SH-SY5Y (cell line): Measurements from ENCODE around the gene GABARAP.
A peak's percentile ranks its signal among the peaks of the same experiment; 100 is the strongest.

Experiments
- GATA2 ChIP-seq: IDR thresholded peaks from 2 replicates; pipeline ENCODE4 v1.6.1; 2011; ENCODE audit warnings: mild to moderate bottlenecking, low read depth, low read length
- GATA3 ChIP-seq: IDR thresholded peaks from 2 replicates; pipeline ENCODE4 v1.6.1; 2011; ENCODE audit warnings: low read depth, mild to moderate bottlenecking, low read length, moderate library complexity

Gene GABARAP

GRCh38 chr17:7238420-7239090 is 3.7 kb downstream of the GABARAP start:
- TF ChIP-seq GATA2: no peak

GRCh38 chr17:7237761-7238419 is 4.4 kb downstream of the GABARAP start:
- TF ChIP-seq GATA3: no peak
- TF ChIP-seq GATA2: no peak

- TF ChIP-seq GATA2 (0 out of 2 replicates have a peak, but pooled peaks have one; percentile 19), GATA3 (no peak)
These were observed 4.9 kb downstream of the GABARAP start for GRCh38 chr17:7237266-7237760.

- TF ChIP-seq GATA2 (no peak), GATA3 (no peak)
These were observed 5.4 kb downstream of the GABARAP start for GRCh38 chr17:7236808-7237207.

- TF ChIP-seq GATA2 (no peak), GATA3 (no peak)
These were observed 6.3 kb downstream of the GABARAP start for GRCh38 chr17:7235693-7236665.

GRCh38 chr17:7234083-7234951 is 7.9 kb downstream of the GABARAP start, which contains the start of gene DVL2:
DVL2 (minus strand) TSS chr17:7234517; CDS start chr17:7234262, 255 bp downstream.
- TF ChIP-seq GATA3: no peak
- no peak for TF ChIP-seq GATA2

- no peak for TF ChIP-seq GATA2
- no peak for TF ChIP-seq GATA3
These were observed 8.6 kb downstream of the GABARAP start for GRCh38 chr17:7233701-7234082.

GRCh38 chr17:7232114-7232513 is 10.1 kb downstream of the GABARAP start:
- TF ChIP-seq GATA2: no peak
- no peak for TF ChIP-seq GATA3

GRCh38 chr17:7229504-7229903 is 12.7 kb downstream of the GABARAP start:
- TF ChIP-seq GATA2 (no peak), GATA3 (no peak)

- TF ChIP-seq GATA3 (no peak), GATA2 (no peak)
These were observed 13.3 kb downstream of the GABARAP start for GRCh38 chr17:7228920-7229319.

- TF ChIP-seq GATA2: no peak
- TF ChIP-seq GATA3: no peak
These were observed 15.2 kb downstream of the GABARAP start for GRCh38 chr17:7226721-7227710.

GRCh38 chr17:7225711-7226331 is 16.4 kb downstream of the GABARAP start:
- no peak for TF ChIP-seq GATA2
- TF ChIP-seq GATA3: no peak
